ENCODE results near the gene TMEM147. TPM values are rescaled to one million over a fixed set of nuclear protein-coding genes. Genes with fewer than 3 reads are reported as not detected.

Gene TMEM147
- total RNA-seq, 1 donor from 2014 or later = 69.3 TPM

- Histone ChIP-seq H3K4me3 (ENCODE audit: insufficient read depth, low read depth, low read length) (no peak overlapping the region), H3K4me2 (ENCODE audit: low read length) (peak overlapping the region; percentile 70), H3K79me2 (ENCODE audit: insufficient read depth, low read length) (no peaks in the 10 kb centered on the region), H2AFZ (ENCODE audit: low read depth, low read length) (peak overlapping the region; percentile 20), H3K27me3 (ENCODE audit: insufficient read depth, low read length) (peaks cover 62% of the 10 kb centered on the region), H3K9ac (ENCODE audit: low read length) (no peak overlapping the region), H4K20me1 (ENCODE audit: insufficient read depth, low read length) (no peaks in the 10 kb centered on the region), H3K4me1 (ENCODE audit: insufficient read depth, low read length) (no peaks in the 10 kb centered on the region), H3K27ac (ENCODE audit: low read depth, low read length) (no peak overlapping the region), H3K9me3 (ENCODE audit: insufficient read depth, low read depth, low read length) (no peaks in the 10 kb centered on the region), H3K36me3 (ENCODE audit: insufficient read depth, low read length) (no peaks in the 10 kb centered on the region)
- no peak for DNase-seq (ENCODE audit: low read depth)
- peak overlapping the region; percentile 91 for H3K27ac Mint-ChIP-seq (ENCODE audit: unreplicated experiment)
- H3K36me3 Mint-ChIP-seq (ENCODE audit: low read depth, unreplicated experiment) = peaks cover 9% of the 10 kb centered on the region
- peaks cover 13% of the 10 kb centered on the region for H3K27me3 Mint-ChIP-seq (ENCODE audit: low read depth, unreplicated experiment)
- TF ChIP-seq EZH2 (IDR thresholded peaks at IDR 0.05; ENCODE audit: insufficient read depth, low read length) = no peak
- TF ChIP-seq, protein P1, sequence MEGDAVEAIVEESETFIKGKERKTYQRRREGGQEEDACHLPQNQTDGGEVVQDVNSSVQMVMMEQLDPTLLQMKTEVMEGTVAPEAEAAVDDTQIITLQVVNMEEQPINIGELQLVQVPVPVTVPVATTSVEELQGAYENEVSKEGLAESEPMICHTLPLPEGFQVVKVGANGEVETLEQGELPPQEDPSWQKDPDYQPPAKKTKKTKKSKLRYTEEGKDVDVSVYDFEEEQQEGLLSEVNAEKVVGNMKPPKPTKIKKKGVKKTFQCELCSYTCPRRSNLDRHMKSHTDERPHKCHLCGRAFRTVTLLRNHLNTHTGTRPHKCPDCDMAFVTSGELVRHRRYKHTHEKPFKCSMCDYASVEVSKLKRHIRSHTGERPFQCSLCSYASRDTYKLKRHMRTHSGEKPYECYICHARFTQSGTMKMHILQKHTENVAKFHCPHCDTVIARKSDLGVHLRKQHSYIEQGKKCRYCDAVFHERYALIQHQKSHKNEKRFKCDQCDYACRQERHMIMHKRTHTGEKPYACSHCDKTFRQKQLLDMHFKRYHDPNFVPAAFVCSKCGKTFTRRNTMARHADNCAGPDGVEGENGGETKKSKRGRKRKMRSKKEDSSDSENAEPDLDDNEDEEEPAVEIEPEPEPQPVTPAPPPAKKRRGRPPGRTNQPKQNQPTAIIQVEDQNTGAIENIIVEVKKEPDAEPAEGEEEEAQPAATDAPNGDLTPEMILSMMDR (IDR thresholded peaks at IDR 0.05; ENCODE audit: insufficient read depth, low read depth, low read length) = peak; percentile 50
- H3K4me3 Mint-ChIP-seq (ENCODE audit: unreplicated experiment) = peak overlapping the region; percentile 89
- H3K9me3 Mint-ChIP-seq (ENCODE audit: unreplicated experiment) = no peaks in the 10 kb centered on the region
- FAIRE-seq = no peak
- peaks cover 6% of the 10 kb centered on the region for H3K4me1 Mint-ChIP-seq (ENCODE audit: low read depth, unreplicated experiment)
Measured at GRCh38 chr19:35509861-35510625, 35.4 kb upstream of the TMEM147 start.

- H3K27me3 ChIP-seq (ENCODE audit: insufficient read depth, low read length) = peaks cover 59% of the 10 kb centered on the region
- Mint-ChIP-seq H3K27me3 (ENCODE audit: low read depth, unreplicated experiment) (peaks cover 13% of the 10 kb centered on the region), H3K27ac (ENCODE audit: unreplicated experiment) (no peak overlapping the region), H3K36me3 (ENCODE audit: low read depth, unreplicated experiment) (peaks cover 7% of the 10 kb centered on the region), H3K4me1 (ENCODE audit: low read depth, unreplicated experiment) (peaks cover 6% of the 10 kb centered on the region), H3K4me3 (ENCODE audit: unreplicated experiment) (peak overlapping the region; percentile 89), H3K9me3 (ENCODE audit: unreplicated experiment) (no peaks in the 10 kb centered on the region)
- FAIRE-seq (no peak), DNase-seq (ENCODE audit: low read depth) (no peak)
- no peaks in the 10 kb centered on the region for H4K20me1 ChIP-seq (ENCODE audit: insufficient read depth, low read length)
- no peaks in the 10 kb centered on the region for H3K36me3 ChIP-seq (ENCODE audit: insufficient read depth, low read length)
- H3K4me1 ChIP-seq (ENCODE audit: insufficient read depth, low read length) = no peaks in the 10 kb centered on the region
- no peak overlapping the region for H3K9ac ChIP-seq (ENCODE audit: low read length)
- H3K9me3 ChIP-seq (ENCODE audit: insufficient read depth, low read depth, low read length) = no peaks in the 10 kb centered on the region
- no peak overlapping the region for H2AFZ ChIP-seq (ENCODE audit: low read depth, low read length)
- H3K79me2 ChIP-seq (ENCODE audit: insufficient read depth, low read length) = no peaks in the 10 kb centered on the region
- H3K4me3 ChIP-seq (ENCODE audit: insufficient read depth, low read depth, low read length) = no peak overlapping the region
- peak overlapping the region; percentile 70 for H3K4me2 ChIP-seq (ENCODE audit: low read length)
- no peak overlapping the region for H3K27ac ChIP-seq (ENCODE audit: low read depth, low read length)
- TF ChIP-seq, protein P1 (IDR thresholded peaks at IDR 0.05; ENCODE audit: insufficient read depth, low read depth, low read length) = no peak
- TF ChIP-seq EZH2 (IDR thresholded peaks at IDR 0.05; ENCODE audit: insufficient read depth, low read length) = no peak
Measured at GRCh38 chr19:35510626-35510964, 34.8 kb upstream of the TMEM147 start.

DNA sequence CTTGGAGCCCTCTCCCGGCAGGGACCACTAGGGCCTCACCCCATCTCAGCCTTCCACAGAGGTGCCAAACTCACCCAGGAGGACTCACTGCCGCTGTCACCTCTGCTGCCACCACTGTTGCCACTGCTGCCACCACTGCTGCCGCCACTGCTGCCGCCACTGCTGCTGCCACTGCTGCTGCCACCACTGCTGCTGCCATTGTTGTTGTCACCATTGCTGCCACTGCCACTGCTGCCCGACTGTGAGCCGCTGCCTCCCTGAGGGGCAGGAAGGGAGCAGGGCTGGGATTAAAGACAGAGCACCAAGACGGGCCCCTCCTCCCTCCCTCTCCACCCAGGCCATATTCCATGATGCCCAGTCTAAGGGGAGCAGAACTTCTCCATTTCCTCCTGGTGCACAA lies 34.1 kb upstream of the TMEM147 start:
- peaks cover 1% of the 10 kb centered on the region for H3K36me3 Mint-ChIP-seq (ENCODE audit: low read depth, unreplicated experiment)
- Histone ChIP-seq H3K4me1 (ENCODE audit: insufficient read depth, low read length) (no peaks in the 10 kb centered on the region), H3K4me3 (ENCODE audit: insufficient read depth, low read depth, low read length) (no peak overlapping the region), H3K9me3 (ENCODE audit: insufficient read depth, low read depth, low read length) (no peaks in the 10 kb centered on the region), H3K27ac (ENCODE audit: low read depth, low read length) (no peak overlapping the region), H3K9ac (ENCODE audit: low read length) (no peak overlapping the region), H3K27me3 (ENCODE audit: insufficient read depth, low read length) (peaks cover 51% of the 10 kb centered on the region), H4K20me1 (ENCODE audit: insufficient read depth, low read length) (no peaks in the 10 kb centered on the region), H3K79me2 (ENCODE audit: insufficient read depth, low read length) (no peaks in the 10 kb centered on the region), H2AFZ (ENCODE audit: low read depth, low read length) (no peak overlapping the region), H3K36me3 (ENCODE audit: insufficient read depth, low read length) (no peaks in the 10 kb centered on the region), H3K4me2 (ENCODE audit: low read length) (no peak overlapping the region)
- DNase-seq (ENCODE audit: low read depth) (no peak), FAIRE-seq (no peak)
- H3K27ac Mint-ChIP-seq (ENCODE audit: unreplicated experiment) = no peak overlapping the region
- peak overlapping the region; percentile 50 for H3K4me3 Mint-ChIP-seq (ENCODE audit: unreplicated experiment)
- H3K9me3 Mint-ChIP-seq (ENCODE audit: unreplicated experiment) = no peaks in the 10 kb centered on the region
- H3K4me1 Mint-ChIP-seq (ENCODE audit: low read depth, unreplicated experiment) = peaks cover 6% of the 10 kb centered on the region
- H3K27me3 Mint-ChIP-seq (ENCODE audit: low read depth, unreplicated experiment) = peaks cover 16% of the 10 kb centered on the region
- no peak for TF ChIP-seq EZH2 (IDR thresholded peaks at IDR 0.05; ENCODE audit: insufficient read depth, low read length)
- TF ChIP-seq, protein P1 (IDR thresholded peaks at IDR 0.05; ENCODE audit: insufficient read depth, low read depth, low read length) = no peak
